A549 (cell line): ENCODE results near the gene ZSCAN25. TPM values are rescaled to one million over a fixed set of nuclear protein-coding genes. Genes with fewer than 3 reads are reported as not detected.

ENCODE experiments used
- ATAC-seq, 2 experiments: fragments of 200-7000 bp in 1 of 2; fragments of >200 bp in 1 of 2; cut with Nextera tagmentation in 1 of 2; cut with Tn5 transposase in 1 of 2; 3 replicates each; pipeline versions ENCODE4 v1.8.0 to v1.9.1; 2018 to 2020; ENCODE audit warnings: mild to moderate bottlenecking in 1 of 2, moderate library complexity in 1 of 2
- CTCF ChIA-PET: fragments of 300-600 bp; sonication (Branson Sonifier 250); formaldehyde crosslinking; extraction: SDS; loops from one replicate; lab custom pipeline; 2021; ENCODE audit warnings: antibody characterized with exemption, inconsistent platforms; lab: Yijun Ruan, JAX
- POLR2A ChIA-PET: fragments of 350-600 bp; formaldehyde crosslinking; extraction: SDS; loops from one replicate; lab custom pipeline; 2021; ENCODE audit warnings: antibody characterized with exemption, inconsistent platforms; lab: Yijun Ruan, JAX
- DNase-seq, 2 experiments: peaks; one replicate each; pipeline versions ENCODE4 v3.0.0 to v3.0.0-alpha.2; 2011 to 2016; ENCODE audit warnings: low read depth in 1 of 2, low spot score in 1 of 2
- FAIRE-seq: peaks from 2 replicates; lab custom pipeline; 2011; peaks lifted over from hg19 to GRCh38; lab: Jason Lieb, UNC
- H3K27ac ChIP-seq, 2 experiments: fragments of >200 bp; sonication (Bioruptor Twin); formaldehyde crosslinking; 3 replicates each; pipeline ENCODE4 v1.5.1; 2016 to 2017
- H3K4me1 ChIP-seq: fragments of >200 bp; sonication (Bioruptor Twin); formaldehyde crosslinking; 3 replicates; pipeline ENCODE4 v1.6.1; 2016
- H3K4me2 ChIP-seq: fragments of >200 bp; sonication (Bioruptor Twin); formaldehyde crosslinking; 3 replicates; pipeline ENCODE4 v1.6.1; 2016
- H3K4me3 ChIP-seq: fragments of >200 bp; sonication (Bioruptor Twin); formaldehyde crosslinking; 3 replicates; pipeline ENCODE4 v1.5.1; 2016
- H3K9me3 ChIP-seq: fragments of >200 bp; sonication (Bioruptor Twin); formaldehyde crosslinking; 3 replicates; pipeline ENCODE4 v1.6.1; 2016
- FOSL2 ChIP-seq, 2 experiments: fragments of 450-650 bp in 1 of 2; fragments of >200 bp in 1 of 2; sonication (Bioruptor Twin) in 1 of 2; formaldehyde crosslinking; IDR thresholded peaks; 2 replicates each; pipeline versions ENCODE4 v1.5.0 to v1.6.1; 2016 to 2020; ENCODE audit warnings: mild to moderate bottlenecking in 1 of 2, moderate library complexity in 1 of 2
- FOXS1 ChIP-seq: fragments of 250-450 bp; sonication (Bioruptor Pico); IDR thresholded peaks from 2 replicates; pipeline ENCODE4 v1.5.0; 2020; ENCODE audit warnings: mild to moderate bottlenecking, moderate library complexity
- GATA3 ChIP-seq: IDR thresholded peaks from 2 replicates; pipeline ENCODE4 v1.6.1; 2012; ENCODE audit warnings: borderline replicate concordance
- HEYL ChIP-seq: fragments of 250-450 bp; sonication (Bioruptor Pico); IDR thresholded peaks from 2 replicates; pipeline ENCODE4 v1.8.0; 2021; ENCODE audit warnings: mild to moderate bottlenecking, moderate library complexity
- HOXA7 ChIP-seq: fragments of 250-450 bp; sonication (Bioruptor Pico); IDR thresholded peaks from 2 replicates; pipeline ENCODE4 v1.5.0; 2020; ENCODE audit warnings: mild to moderate bottlenecking, moderate library complexity
- HOXB5 ChIP-seq: fragments of 250-450 bp; sonication (Bioruptor Pico); IDR thresholded peaks from 2 replicates; pipeline ENCODE4 v1.5.0; 2020; ENCODE audit warnings: mild to moderate bottlenecking, moderate library complexity
- JUN ChIP-seq, 2 experiments: fragments of >200 bp; sonication (Bioruptor Twin); formaldehyde crosslinking; IDR thresholded peaks; 2 replicates in 1 of 2; 3 replicates in 1 of 2; pipeline ENCODE4 v1.6.1; 2016 to 2017
- JUNB ChIP-seq: fragments of >200 bp; sonication (Bioruptor Twin); formaldehyde crosslinking; IDR thresholded peaks from 2 replicates; pipeline ENCODE4 v1.6.1; 2016
- KDM1A ChIP-seq: fragments of 200-600 bp; sonication (generic); IDR thresholded peaks from 2 replicates; pipeline ENCODE4 v1.6.1; 2016; ENCODE audit warnings: low read depth, mild to moderate bottlenecking
- MYC ChIP-seq: IDR thresholded peaks from 2 replicates; pipeline ENCODE4 v1.6.1; 2012; ENCODE audit warnings: mild to moderate bottlenecking, inconsistent platforms, low read length, improper control_type of control experiment, borderline replicate concordance
- POLR2AphosphoS2 ChIP-seq: conservative IDR thresholded peaks from 2 replicates; pipeline ENCODE4 v1.6.1; 2012; ENCODE audit warnings: low read length, improper control_type of control experiment, inconsistent platforms
- RARB ChIP-seq: fragments of 250-450 bp; sonication (Bioruptor Pico); IDR thresholded peaks from 2 replicates; pipeline ENCODE4 v1.8.0; 2021; ENCODE audit warnings: mild to moderate bottlenecking, moderate library complexity
- SMC3 ChIP-seq: fragments of >200 bp; sonication (Bioruptor Twin); formaldehyde crosslinking; IDR thresholded peaks from 3 replicates; pipeline ENCODE4 v1.6.1; 2018; ENCODE audit warnings: inconsistent platforms
- SREBF2 ChIP-seq: fragments of 450-650 bp; IDR thresholded peaks from 2 replicates; pipeline ENCODE4 v1.6.1; 2014; ENCODE audit warnings: mild to moderate bottlenecking, moderate library complexity
- TFCP2L1 ChIP-seq: fragments of 250-450 bp; sonication (Bioruptor Pico); IDR thresholded peaks from 2 replicates; pipeline ENCODE4 v1.5.0; 2021; ENCODE audit warnings: mild to moderate bottlenecking
- ZC3H11A ChIP-seq: fragments of 450-650 bp; IDR thresholded peaks from 2 replicates; pipeline ENCODE4 v1.6.1; 2014; ENCODE audit warnings: antibody characterized with exemption, mild to moderate bottlenecking
- ZFP36 ChIP-seq: fragments of 450-650 bp; IDR thresholded peaks from 2 replicates; pipeline ENCODE4 v1.6.1; 2014; ENCODE audit warnings: borderline replicate concordance; ENCODE audit not compliant: partially characterized antibody
- ZNF302 ChIP-seq: fragments of 250-450 bp; sonication (Bioruptor Pico); IDR thresholded peaks from 2 replicates; pipeline ENCODE4 v1.9.0; 2021; ENCODE audit warnings: inconsistent platforms, mild to moderate bottlenecking, moderate library complexity
- WGBS: methylation state at CpG from one replicate; pipeline ENCODE4 v1.1.6; 2017; ENCODE audit errors: missing lambda C conversion rate; 5-methylcytosine and 5-hydroxymethylcytosine counted together
- polyA plus RNA-seq, 4 experiments: library from polyadenylated mRNA; depleted of rRNA in 3 of 4; stranded (reverse); fragments of >200 nt; fragmentation: RNase III in 1 of 4; extraction: RNeasy Plus Mini Kit Qiagen cat#74134 plus additional on column Dnase treatment in 1 of 4; gene quantifications; 2 replicates in 3 of 4; 3 replicates in 1 of 4; pipeline ENCODE4 v1.2.3, GENCODE V29; 2011 to 2017
- TF ChIP-seq, protein P1 (sequence below): fragments of 200-600 bp; sonication (generic); IDR thresholded peaks from 2 replicates; pipeline ENCODE4 v1.6.1; 2016; ENCODE audit warnings: antibody characterized with exemption, mild to moderate bottlenecking, moderate library complexity
- TF ChIP-seq, protein P2 (sequence below): IDR thresholded peaks from 2 replicates; pipeline ENCODE4 v1.6.1; 2012; ENCODE audit warnings: low read depth, borderline replicate concordance

Gene ZSCAN25
- polyA plus RNA-seq, 2 of the 4 experiments (the other 2 are of a cell fraction): 7.5 to 9.3 TPM

DNA sequence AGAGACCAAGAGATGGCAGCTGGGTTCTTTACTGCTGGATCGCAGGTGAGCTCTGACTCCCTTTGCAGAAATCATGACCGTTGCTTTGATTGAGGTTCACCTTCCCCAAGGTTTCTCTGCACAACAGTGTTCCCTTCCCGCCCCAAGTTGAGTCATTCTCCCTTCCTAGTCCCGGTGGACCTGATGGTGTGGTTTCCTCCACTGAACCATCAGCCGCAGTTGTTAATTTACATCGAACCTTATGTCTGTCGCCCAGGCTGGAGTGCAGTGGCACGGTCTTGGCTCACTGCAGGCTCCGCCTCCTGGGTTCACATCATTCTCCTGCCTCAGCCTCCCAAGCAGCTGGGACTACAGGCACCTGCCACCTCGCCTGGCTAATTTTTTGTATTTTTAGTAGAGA lies 5.8 kb downstream of the ZSCAN25 start:
- no peak for FAIRE-seq

DNA sequence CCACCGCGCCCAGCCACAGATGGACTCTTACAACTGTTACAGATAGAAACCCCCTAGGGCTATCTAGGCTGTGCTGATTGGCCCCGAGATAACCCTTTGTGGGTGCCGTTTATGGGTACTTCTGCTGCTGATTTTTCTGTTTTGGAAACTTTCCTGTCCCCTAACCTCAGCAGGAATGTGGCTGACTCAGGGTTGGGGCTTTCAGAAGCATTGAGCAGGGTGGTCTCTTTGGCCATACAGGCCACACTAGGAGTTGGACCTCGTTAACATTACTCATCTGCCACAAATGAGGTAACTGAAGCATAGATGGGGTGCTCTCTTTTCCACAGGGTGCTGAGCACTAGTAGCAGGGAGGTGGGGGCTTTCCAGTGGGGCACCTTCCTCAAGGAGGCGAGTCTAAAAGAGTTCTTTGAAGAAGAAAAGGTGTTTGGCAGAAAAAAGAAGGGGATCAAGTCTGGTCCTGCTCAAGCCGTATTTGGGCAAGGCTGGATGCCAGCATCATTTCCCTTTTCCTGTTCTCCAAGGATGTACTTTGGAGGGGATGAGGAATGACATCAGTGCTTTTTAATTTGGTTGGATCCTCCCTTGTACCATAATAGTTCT lies 6.4 kb downstream of the ZSCAN25 start:
- no peak for FAIRE-seq
- no peak for DNase-seq
- Histone ChIP-seq H3K4me1 (peaks cover 9% of the 10 kb centered on the region), H3K9me3 (no peaks in the 10 kb centered on the region), H3K4me2 (no peak overlapping the region), H3K27ac (no peak overlapping the region), H3K4me3 (no peak overlapping the region)
- WGBS: 89% methylated on average over 7 of the region's 7 CpGs
- CTCF ChIA-PET: interaction anchor here (1.7 kb wide), 1 partner anchor 8 kb away, joined by 8 read pairs; no protein-coding TSS in a partner anchor
- no peak for ATAC-seq
- TF ChIP-seq, protein P1, sequence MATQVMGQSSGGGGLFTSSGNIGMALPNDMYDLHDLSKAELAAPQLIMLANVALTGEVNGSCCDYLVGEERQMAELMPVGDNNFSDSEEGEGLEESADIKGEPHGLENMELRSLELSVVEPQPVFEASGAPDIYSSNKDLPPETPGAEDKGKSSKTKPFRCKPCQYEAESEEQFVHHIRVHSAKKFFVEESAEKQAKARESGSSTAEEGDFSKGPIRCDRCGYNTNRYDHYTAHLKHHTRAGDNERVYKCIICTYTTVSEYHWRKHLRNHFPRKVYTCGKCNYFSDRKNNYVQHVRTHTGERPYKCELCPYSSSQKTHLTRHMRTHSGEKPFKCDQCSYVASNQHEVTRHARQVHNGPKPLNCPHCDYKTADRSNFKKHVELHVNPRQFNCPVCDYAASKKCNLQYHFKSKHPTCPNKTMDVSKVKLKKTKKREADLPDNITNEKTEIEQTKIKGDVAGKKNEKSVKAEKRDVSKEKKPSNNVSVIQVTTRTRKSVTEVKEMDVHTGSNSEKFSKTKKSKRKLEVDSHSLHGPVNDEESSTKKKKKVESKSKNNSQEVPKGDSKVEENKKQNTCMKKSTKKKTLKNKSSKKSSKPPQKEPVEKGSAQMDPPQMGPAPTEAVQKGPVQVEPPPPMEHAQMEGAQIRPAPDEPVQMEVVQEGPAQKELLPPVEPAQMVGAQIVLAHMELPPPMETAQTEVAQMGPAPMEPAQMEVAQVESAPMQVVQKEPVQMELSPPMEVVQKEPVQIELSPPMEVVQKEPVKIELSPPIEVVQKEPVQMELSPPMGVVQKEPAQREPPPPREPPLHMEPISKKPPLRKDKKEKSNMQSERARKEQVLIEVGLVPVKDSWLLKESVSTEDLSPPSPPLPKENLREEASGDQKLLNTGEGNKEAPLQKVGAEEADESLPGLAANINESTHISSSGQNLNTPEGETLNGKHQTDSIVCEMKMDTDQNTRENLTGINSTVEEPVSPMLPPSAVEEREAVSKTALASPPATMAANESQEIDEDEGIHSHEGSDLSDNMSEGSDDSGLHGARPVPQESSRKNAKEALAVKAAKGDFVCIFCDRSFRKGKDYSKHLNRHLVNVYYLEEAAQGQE: no peak
- TF ChIP-seq SMC3: no peak
- no peak for TF ChIP-seq FOSL2 (IDR thresholded peaks at IDR 0.05)
- no peak for TF ChIP-seq FOSL2 (CRISPR knock-in tag; IDR thresholded peaks at IDR 0.05)
- no peak for TF ChIP-seq SREBF2
- TF ChIP-seq POLR2AphosphoS2: no peak
- no peak for TF ChIP-seq KDM1A
- no peak for TF ChIP-seq RARB (CRISPR knock-in tag)
- TF ChIP-seq FOXS1 (CRISPR knock-in tag): no peak
- POLR2A ChIA-PET: no interaction called here

More for the DNA sequence above, 5.8 kb downstream of the ZSCAN25 start:
- no peak overlapping the region for H3K27ac ChIP-seq
- POLR2A ChIA-PET: no interaction called here
- H3K4me3 ChIP-seq: no peak overlapping the region
- peaks cover 15% of the 10 kb centered on the region for H3K4me1 ChIP-seq
- TF ChIP-seq HEYL (CRISPR knock-in tag) (no peak), JUNB (no peak), JUN (IDR thresholded peaks at IDR 0.05) (no peak), ZNF302 (CRISPR knock-in tag) (no peak), TFCP2L1 (CRISPR knock-in tag) (no peak), GATA3 (no peak), HOXA7 (CRISPR knock-in tag) (no peak), HOXB5 (CRISPR knock-in tag) (no peak), MYC (no peak), ZFP36 (no peak), ZC3H11A (no peak)
- TF ChIP-seq, protein P2, sequence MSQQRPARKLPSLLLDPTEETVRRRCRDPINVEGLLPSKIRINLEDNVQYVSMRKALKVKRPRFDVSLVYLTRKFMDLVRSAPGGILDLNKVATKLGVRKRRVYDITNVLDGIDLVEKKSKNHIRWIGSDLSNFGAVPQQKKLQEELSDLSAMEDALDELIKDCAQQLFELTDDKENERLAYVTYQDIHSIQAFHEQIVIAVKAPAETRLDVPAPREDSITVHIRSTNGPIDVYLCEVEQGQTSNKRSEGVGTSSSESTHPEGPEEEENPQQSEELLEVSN: no peak
- TF ChIP-seq, all 56 proteins: peak for 0
- WGBS: 96% methylated on average over 10 of the region's 10 CpGs
- CTCF ChIA-PET: interaction anchor here (1.1 to 1.7 kb wide), 2 partner anchors 9 to 12 kb away, joined by 3 to 8 read pairs; no protein-coding TSS in a partner anchor
- no peaks in the 10 kb centered on the region for H3K9me3 ChIP-seq
- ATAC-seq (no peak), DNase-seq (no peak)
- H3K4me2 ChIP-seq: no peak overlapping the region
